ENCODE data around the gene BMPR1B. TPM values are rescaled to one million over a fixed set of nuclear protein-coding genes. Genes with fewer than 3 reads are reported as not detected.

BMPR1B gene
- total RNA-seq, 6 experiments from 2014 or later, result 0.31 to 1.6 (median 0.62) TPM

- Histone ChIP-seq H3K9me3 (no peaks in the 10 kb centered on the region), H3K27ac (no peak overlapping the region), H3K4me1 (peaks cover 0 to 30% (median 0%) of the 10 kb centered on the region in 4 donors), H3K4me3 (no peak overlapping the region), H3K36me3 (no peaks in the 10 kb centered on the region), H3K27me3 (no peaks in the 10 kb centered on the region)
- 29% methylated on average over 1 of the region's 1 CpG for WGBS (ENCODE audit: insufficient coverage, low coverage, low lambda C conversion rate, missing lambda C conversion rate)
- DNase-seq (no peak), ATAC-seq (no peak)
- intact Hi-C loops (cut with DNase I), result no loop called here
- TF ChIP-seq POLR2A (IDR thresholded peaks at IDR 0.05) (no peak), CTCF (IDR thresholded peaks at IDR 0.05) (no peak)
These were observed 31.1 kb upstream of the BMPR1B start for GRCh38 chr4:94726524-94727123.

- TF ChIP-seq CTCF (IDR thresholded peaks at IDR 0.05) (no peak), POLR2A (IDR thresholded peaks at IDR 0.05) (no peak)
- DNase-seq (no peak), ATAC-seq (no peak)
- peaks cover 0 to 14% (median 0%) of the 10 kb centered on the region in 4 donors for H3K4me1 ChIP-seq
- 96% methylated on average over 5 of the region's 7 CpGs for WGBS (ENCODE audit: insufficient coverage, low coverage, low lambda C conversion rate, missing lambda C conversion rate)
- intact Hi-C loops (cut with DNase I), result no loop called here
- H3K27me3 ChIP-seq, result no peaks in the 10 kb centered on the region
- no peak overlapping the region for H3K4me3 ChIP-seq
- no peaks in the 10 kb centered on the region for H3K36me3 ChIP-seq
- no peak overlapping the region for H3K27ac ChIP-seq
- no peaks in the 10 kb centered on the region for H3K9me3 ChIP-seq
These were observed 29.5 kb upstream of the BMPR1B start for GRCh38 chr4:94728056-94728766.

GRCh38 chr4:94732358-94732698 lies 25.4 kb upstream of the BMPR1B start:
- Histone ChIP-seq H3K9me3 (no peaks in the 10 kb centered on the region), H3K36me3 (no peaks in the 10 kb centered on the region), H3K27ac (no peak overlapping the region), H3K27me3 (no peaks in the 10 kb centered on the region), H3K4me1 (no peaks in the 10 kb centered on the region), H3K4me3 (no peak overlapping the region)
- ATAC-seq (no peak), DNase-seq (no peak)
- TF ChIP-seq POLR2A (IDR thresholded peaks at IDR 0.05) (no peak), CTCF (IDR thresholded peaks at IDR 0.05) (no peak)
- intact Hi-C loops (cut with DNase I), result loop anchor here in 1 of 2 donors (10.0 kb wide), 1 partner anchor 108 kb away; no protein-coding TSS in a partner anchor

DNA sequence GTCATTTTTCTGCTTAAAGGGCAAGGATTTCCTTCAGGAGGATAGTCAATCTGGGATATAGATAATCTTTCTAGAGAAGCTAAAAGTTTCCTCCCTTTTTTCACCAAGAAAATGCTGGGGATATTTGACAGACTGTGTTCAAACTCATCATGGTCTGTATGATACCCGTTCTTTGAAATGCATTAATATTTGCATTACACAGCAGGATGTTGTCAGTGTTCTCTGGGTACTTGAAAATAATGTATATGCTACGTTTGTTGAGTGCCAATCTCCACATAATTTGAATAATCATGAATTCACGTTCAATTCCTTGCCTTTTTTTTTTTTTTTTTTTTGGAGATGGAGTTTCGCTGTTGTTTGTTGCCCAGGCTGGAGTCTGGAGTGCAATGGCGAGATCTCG lies 18.0 kb upstream of the BMPR1B start:
- ATAC-seq (no peak), DNase-seq (no peak)
- Histone ChIP-seq H3K36me3 (no peaks in the 10 kb centered on the region), H3K27me3 (no peaks in the 10 kb centered on the region), H3K27ac (no peak overlapping the region), H3K4me1 (no peaks in the 10 kb centered on the region), H3K9me3 (no peaks in the 10 kb centered on the region), H3K4me3 (no peak overlapping the region)
- intact Hi-C loops (cut with DNase I), result loop anchor here in 1 of 2 donors (10.0 kb wide), 1 partner anchor 115 kb away; no protein-coding TSS in a partner anchor
- TF ChIP-seq POLR2A (IDR thresholded peaks at IDR 0.05), result no peak
- TF ChIP-seq CTCF (IDR thresholded peaks at IDR 0.05), result no peak
- WGBS (ENCODE audit: insufficient coverage, low coverage, low lambda C conversion rate, missing lambda C conversion rate), result 73% methylated on average over 5 of the region's 6 CpGs

Data from right lobe of liver (tissue), 6 donors.